Neural cell (in vitro differentiated cells): ENCODE data around the gene OTX2.

ENCODE experiments used
- CTCF ChIP-seq: fragments of 450-650 bp; IDR thresholded peaks from 2 replicates; pipeline ENCODE4 v1.5.1; 2014; ENCODE audit warnings: antibody characterized with exemption, mild to moderate bottlenecking, moderate library complexity; ENCODE audit not compliant: poor library complexity, severe bottlenecking
- EP300 ChIP-seq: fragments of 450-650 bp; conservative IDR thresholded peaks from 2 replicates; pipeline ENCODE4 v1.6.1; 2014; ENCODE audit warnings: antibody characterized with exemption, mild to moderate bottlenecking, moderate library complexity; ENCODE audit not compliant: poor library complexity, severe bottlenecking
- EZH2 ChIP-seq: fragments of 200-600, 300-800 bp; shearing (Covaris generic), sonication (generic); IDR thresholded peaks from 2 replicates; pipeline ENCODE4 v1.6.1; 2014; ENCODE audit warnings: antibody characterized with exemption, low read length, borderline replicate concordance, mild to moderate bottlenecking; ENCODE audit not compliant: insufficient read depth, poor library complexity, severe bottlenecking
- MXI1 ChIP-seq: fragments of 450-650 bp; conservative IDR thresholded peaks from 2 replicates; pipeline ENCODE4 v1.6.1; 2014; ENCODE audit warnings: antibody characterized with exemption, mild to moderate bottlenecking; ENCODE audit not compliant: poor library complexity, severe bottlenecking
- POLR2AphosphoS5 ChIP-seq: IDR thresholded peaks from 2 replicates; pipeline ENCODE4 v1.6.1; 2012
- REST ChIP-seq: IDR thresholded peaks from 2 replicates; pipeline ENCODE4 v1.6.1; 2012; ENCODE audit warnings: borderline replicate concordance
- TAF1 ChIP-seq: IDR thresholded peaks from 2 replicates; pipeline ENCODE4 v1.6.1; 2012; ENCODE audit warnings: low read depth

- no peak for TF ChIP-seq CTCF
- TF ChIP-seq EZH2, result no peak
- TF ChIP-seq EP300, result no peak
- TF ChIP-seq REST, result no peak
- TF ChIP-seq TAF1, result no peak
- TF ChIP-seq POLR2AphosphoS5, result no peak
- TF ChIP-seq MXI1, result no peak
These were observed 44.0 kb upstream of the OTX2 start for GRCh38 chr14:56854325-56854724.
